PC-3 (cell line): ENCODE measurements around the gene RIMKLB. TPM values are rescaled to one million over a fixed set of nuclear protein-coding genes. Genes with fewer than 3 reads are reported as not detected.

Experiments
- ATAC-seq: fragments of 200-7000 bp; cut with Tn5 transposase; 2 replicates; pipeline ENCODE4 v1.9.1; 2020; ENCODE audit warnings: mild to moderate bottlenecking, moderate library complexity
- BruUV-seq: library from RNA; stranded (reverse); fragments of 400-500 nt; replicated peaks from 2 replicates; lab custom pipeline; 2021; lab: Mats Ljungman, UMichigan
- CTCF ChIA-PET: fragments of 300-600 bp; sonication (Branson Sonifier 250); formaldehyde crosslinking; loops from one replicate; lab custom pipeline; 2022; ENCODE audit warnings: antibody characterized with exemption; lab: Charles Lee
- POLR2A ChIA-PET: fragments of 300-600 bp; sonication (Branson Sonifier 250); formaldehyde crosslinking; loops from one replicate; lab custom pipeline; 2022; ENCODE audit warnings: antibody characterized with exemption; ENCODE audit not compliant: unreplicated experiment; lab: Charles Lee
- DNase-seq: peaks from one replicate; pipeline ENCODE4 v3.0.0-alpha.2; 2015
- H2AFZ ChIP-seq: fragments of 300-600 bp; sonication (generic); 2 replicates; pipeline ENCODE4 v1.6.0; 2016; ENCODE audit warnings: antibody characterized with exemption, low read length
- H3F3A ChIP-seq: fragments of 300-600 bp; sonication (generic); one replicate; pipeline ENCODE4 v1.6.0; 2017; ENCODE audit warnings: antibody characterized with exemption, low read length, control low read depth, mild to moderate bottlenecking; ENCODE audit not compliant: unreplicated experiment
- H3K27ac ChIP-seq: fragments of 300-600 bp; sonication (generic); 2 replicates; pipeline ENCODE4 v1.5.1; 2016; ENCODE audit warnings: mild to moderate bottlenecking, low read length
- H3K27me3 ChIP-seq: fragments of 300-600 bp; sonication (generic); 2 replicates; pipeline ENCODE4 v1.6.1; 2016; ENCODE audit warnings: low read length, mixed read lengths
- H3K36me3 ChIP-seq: fragments of 300-600 bp; sonication (generic); 2 replicates; pipeline ENCODE4 v1.6.1; 2016; ENCODE audit warnings: low read depth, mixed run types, low read length, mixed read lengths
- H3K4me1 ChIP-seq: fragments of 300-600 bp; sonication (generic); 2 replicates; pipeline ENCODE4 v1.5.1; 2016; ENCODE audit warnings: low read length; ENCODE audit not compliant: insufficient read depth
- H3K4me2 ChIP-seq: fragments of 300-600 bp; sonication (generic); 2 replicates; pipeline ENCODE4 v1.6.0; 2016; ENCODE audit warnings: low read length
- H3K4me3 ChIP-seq: fragments of 300-600 bp; sonication (generic); 2 replicates; pipeline ENCODE4 v1.5.1; 2016; ENCODE audit warnings: mild to moderate bottlenecking, low read length, mixed read lengths
- H3K79me2 ChIP-seq: fragments of 300-600 bp; sonication (generic); 2 replicates; pipeline ENCODE4 v1.6.1; 2017; ENCODE audit warnings: low read length, mixed read lengths
- H3K9ac ChIP-seq: fragments of 300-600 bp; sonication (generic); 2 replicates; pipeline ENCODE4 v1.6.0; 2016; ENCODE audit warnings: mild to moderate bottlenecking, low read length
- H3K9me2 ChIP-seq: fragments of 300-600 bp; sonication (generic); replicated peaks from 2 replicates; pipeline ENCODE4 v1.6.1; 2016; ENCODE audit warnings: mixed run types, low read length, mixed read lengths
- H3K9me3 ChIP-seq: fragments of 300-600 bp; sonication (generic); 2 replicates; pipeline ENCODE4 v1.6.1; 2016; ENCODE audit warnings: low read length, mixed read lengths
- H4K20me1 ChIP-seq: fragments of 300-600 bp; sonication (generic); 2 replicates; pipeline ENCODE4 v1.6.1; 2016; ENCODE audit warnings: low read length, mixed read lengths
- CTCF ChIP-seq: fragments of 300-600 bp; sonication (generic); conservative IDR thresholded peaks from 2 replicates; pipeline ENCODE4 v1.5.1; 2017; ENCODE audit warnings: antibody characterized with exemption, low read depth, mild to moderate bottlenecking, low read length
- EZH2 ChIP-seq: fragments of 300-600 bp; sonication (generic); IDR thresholded peaks from one replicate; pipeline ENCODE4 v1.6.1; 2017; ENCODE audit warnings: antibody characterized with exemption, mild to moderate bottlenecking, low read length; ENCODE audit not compliant: unreplicated experiment
- EZH2phosphoT487 ChIP-seq: fragments of 300-600 bp; sonication (generic); IDR thresholded peaks from 2 replicates; pipeline ENCODE4 v1.6.1; 2018; ENCODE audit warnings: mild to moderate bottlenecking, antibody characterized with exemption, low read length, borderline replicate concordance
- intact Hi-C: fragments of 100-400 bp; cut with micrococcal nuclease; formaldehyde crosslinking; loops from 2 replicates; pipeline ENCODE4 v1.9.0; 2023
- total RNA-seq: library from RNA; depleted of rRNA; stranded (reverse); fragments of >200 nt; gene quantifications from 2 replicates; pipeline ENCODE4 v1.2.3, GENCODE V29; 2014

The RIMKLB gene
- total RNA-seq, 1 experiment from 2014 or later: 1.3 TPM

GRCh38 chr12:8770499-8770898, 72.7 kb downstream of the RIMKLB start:
- H3K27me3 ChIP-seq: no peaks in the 10 kb centered on the region
- intact Hi-C loops: no loop called here
- H3K9me2 ChIP-seq: no peaks in the 10 kb centered on the region
- no peak overlapping the region for H3K4me2 ChIP-seq
- H3K9me3 ChIP-seq: no peaks in the 10 kb centered on the region
- POLR2A ChIA-PET: no interaction called here
- H3F3A ChIP-seq: no peaks in the 10 kb centered on the region
- H3K27ac ChIP-seq: no peak overlapping the region
- TF ChIP-seq CTCF (no peak), EZH2phosphoT487 (no peak), EZH2 (no peak)
- no peak overlapping the region for H2AFZ ChIP-seq
- no peaks in the 10 kb centered on the region for H3K36me3 ChIP-seq
- DNase-seq (no peak), ATAC-seq (no peak)
- CTCF ChIA-PET: no interaction called here
- H3K4me3 ChIP-seq: no peak overlapping the region
- no peaks in the 10 kb centered on the region for H3K4me1 ChIP-seq
- H4K20me1 ChIP-seq: no peaks in the 10 kb centered on the region
- no peaks in the 10 kb centered on the region for H3K79me2 ChIP-seq
- no peak overlapping the region for H3K9ac ChIP-seq
- no TSS peak for BruUV-seq

GRCh38 chr12:8771072-8771471, 73.3 kb downstream of the RIMKLB start:
- CTCF ChIA-PET: no interaction called here
- ATAC-seq: no peak
- no TSS peak for BruUV-seq

GRCh38 chr12:8773461-8773860, 75.7 kb downstream of the RIMKLB start:
- H3K79me2 ChIP-seq: no peaks in the 10 kb centered on the region
- ATAC-seq: no peak
- H3K9me2 ChIP-seq: no peaks in the 10 kb centered on the region
- no peak for DNase-seq
- no peaks in the 10 kb centered on the region for H3K4me1 ChIP-seq
- BruUV-seq: no TSS peak
- no peaks in the 10 kb centered on the region for H3F3A ChIP-seq
- POLR2A ChIA-PET: no interaction called here
- H3K4me3 ChIP-seq: no peak overlapping the region
- no peaks in the 10 kb centered on the region for H3K27me3 ChIP-seq
- no peak overlapping the region for H3K27ac ChIP-seq
- CTCF ChIA-PET: no interaction called here
- H3K9me3 ChIP-seq: no peaks in the 10 kb centered on the region
- no peak overlapping the region for H2AFZ ChIP-seq
- H3K9ac ChIP-seq: no peak overlapping the region
- no peaks in the 10 kb centered on the region for H4K20me1 ChIP-seq
- intact Hi-C loops: no loop called here
- no peak overlapping the region for H3K4me2 ChIP-seq
- TF ChIP-seq EZH2: no peak
- no peak for TF ChIP-seq EZH2phosphoT487
- TF ChIP-seq CTCF: no peak
- H3K36me3 ChIP-seq: no peaks in the 10 kb centered on the region

More at GRCh38 chr12:8771072-8771471, 73.3 kb downstream of the RIMKLB start:
- no peaks in the 10 kb centered on the region for H3K9me2 ChIP-seq
- H3K9ac ChIP-seq: no peak overlapping the region
- intact Hi-C loops: no loop called here
- no peaks in the 10 kb centered on the region for H3F3A ChIP-seq
- no peak overlapping the region for H3K4me2 ChIP-seq
- no peaks in the 10 kb centered on the region for H3K79me2 ChIP-seq
- no peaks in the 10 kb centered on the region for H3K9me3 ChIP-seq
- H3K4me1 ChIP-seq: no peaks in the 10 kb centered on the region
- H3K27ac ChIP-seq: no peak overlapping the region
- H4K20me1 ChIP-seq: no peaks in the 10 kb centered on the region
- H3K4me3 ChIP-seq: no peak overlapping the region
- no peak for DNase-seq
- H2AFZ ChIP-seq: no peak overlapping the region
- no peaks in the 10 kb centered on the region for H3K27me3 ChIP-seq
- POLR2A ChIA-PET: no interaction called here
- TF ChIP-seq EZH2phosphoT487 (no peak), EZH2 (no peak), CTCF (no peak)
- no peaks in the 10 kb centered on the region for H3K36me3 ChIP-seq
